HG03103 (cell line): ENCODE data around the gene FAM163B.

Experiments used
- ATAC-seq: cut with Tn5 transposase; IDR thresholded peaks from one replicate; pipeline ENCODE4 v1.9.1; 2021; ENCODE audit warnings: low read depth; ENCODE audit not compliant: unreplicated experiment

Gene FAM163B

GRCh38 chr9:133603135-133603927 lies 5.9 kb downstream of the FAM163B start:
- ATAC-seq, result no peak

GRCh38 chr9:133602277-133602676 lies 6.9 kb downstream of the FAM163B start:
- ATAC-seq, result no peak

- ATAC-seq, result no peak
Measured at GRCh38 chr9:133601746-133602145, 7.4 kb downstream of the FAM163B start.

GRCh38 chr9:133600739-133601138 lies 8.4 kb downstream of the FAM163B start:
- ATAC-seq, result no peak

GRCh38 chr9:133599470-133600173 lies 9.6 kb downstream of the FAM163B start:
- no peak for ATAC-seq

- no peak for ATAC-seq
Measured at GRCh38 chr9:133598978-133599377, 10.2 kb downstream of the FAM163B start.

- no peak for ATAC-seq
Measured at GRCh38 chr9:133597316-133597957, 11.8 kb downstream of the FAM163B start.

GRCh38 chr9:133595910-133596309 lies 13.3 kb downstream of the FAM163B start:
- no peak for ATAC-seq

GRCh38 chr9:133594310-133594709 lies 14.9 kb downstream of the FAM163B start:
- no peak for ATAC-seq

- no peak for ATAC-seq
Measured at GRCh38 chr9:133593587-133594253, 15.5 kb downstream of the FAM163B start.

- no peak for ATAC-seq
Measured at GRCh38 chr9:133592731-133593409, 16.3 kb downstream of the FAM163B start.

- no peak for ATAC-seq
Measured at GRCh38 chr9:133591985-133592384, 17.2 kb downstream of the FAM163B start.

GRCh38 chr9:133591116-133591910 lies 17.9 kb downstream of the FAM163B start:
- no peak for ATAC-seq

GRCh38 chr9:133590231-133590855 lies 18.8 kb downstream of the FAM163B start:
- ATAC-seq, result no peak

GRCh38 chr9:133589454-133590227 lies 19.5 kb downstream of the FAM163B start:
- ATAC-seq, result no peak

- ATAC-seq, result no peak
Measured at GRCh38 chr9:133587466-133587865, 21.7 kb downstream of the FAM163B start.

GRCh38 chr9:133587051-133587450 lies 22.1 kb downstream of the FAM163B start:
- ATAC-seq, result no peak
